Ovary (tissue), 3 donors: Measurements from ENCODE around the gene ZC3H10.

Source experiments
- CTCF ChIP-seq, 3 donors: fragments of 450-650 bp in 2 of 3; fragments of 200-600 bp in 1 of 3; IDR thresholded peaks; one replicate each; pipeline versions ENCODE4 v1.5.1 to v1.8.0; 2016 to 2022; ENCODE audit warnings: antibody characterized with exemption in 3 of 3, mild to moderate bottlenecking in 1 of 3
- POLR2A ChIP-seq: fragments of 450-650 bp; IDR thresholded peaks from one replicate; pipeline ENCODE4 v1.6.1; 2017; ENCODE audit warnings: antibody characterized with exemption, mild to moderate bottlenecking, moderate library complexity
- donor health status: DM: no; HTN: no; CAD: no.

- TF ChIP-seq CTCF (IDR thresholded peaks at IDR 0.05), result no peak
- no peak for TF ChIP-seq POLR2A
Measured at GRCh38 chr12:56102683-56103065, 15.4 kb upstream of the ZC3H10 start.
